Progenitor cell of endocrine pancreas (in vitro differentiated cells): ENCODE measurements around the gene ADAMTSL3. TPM values are rescaled to one million over a fixed set of nuclear protein-coding genes. Genes with fewer than 3 reads are reported as not detected.

Source experiments
- DNase-seq: peaks from one replicate; pipeline ENCODE4 v3.0.0; 2021; ENCODE audit warnings: low spot score; ENCODE audit not compliant: unreplicated experiment
- H3K27ac Mint-ChIP-seq: 2 replicates; pipeline ENCODE4 v1.8.0; 2021; ENCODE audit warnings: mild to moderate bottlenecking, moderate library complexity, mixed read lengths
- H3K27me3 Mint-ChIP-seq: 2 replicates; pipeline ENCODE4 v1.8.0; 2021; ENCODE audit warnings: mixed read lengths
- H3K36me3 Mint-ChIP-seq: 2 replicates; pipeline ENCODE4 v1.8.0; 2022; ENCODE audit warnings: mixed read lengths; ENCODE audit not compliant: insufficient read depth
- H3K4me1 Mint-ChIP-seq: 2 replicates; pipeline ENCODE4 v1.8.0; 2021; ENCODE audit warnings: low read depth, mixed read lengths
- H3K4me3 Mint-ChIP-seq: 2 replicates; pipeline ENCODE4 v1.8.0; 2021; ENCODE audit warnings: low read depth, mild to moderate bottlenecking, moderate library complexity, mixed read lengths
- H3K9me3 Mint-ChIP-seq: 2 replicates; pipeline ENCODE4 v1.8.0; 2021; ENCODE audit warnings: low read depth, mixed read lengths
- total RNA-seq: library from RNA; stranded (reverse); gene quantifications from 2 replicates; pipeline ENCODE4 v1.2.1, GENCODE V29; 2021
- TF ChIP-seq, protein P1 (sequence below): fragments of 200-600 bp; sonication (generic); IDR thresholded peaks from one replicate; pipeline ENCODE4 v1.5.0; 2021; ENCODE audit warnings: antibody characterized with exemption, mild to moderate bottlenecking; ENCODE audit not compliant: unreplicated experiment

The ADAMTSL3 gene
- total RNA-seq, 1 donor from 2014 or later, result 0.24 TPM

DNA sequence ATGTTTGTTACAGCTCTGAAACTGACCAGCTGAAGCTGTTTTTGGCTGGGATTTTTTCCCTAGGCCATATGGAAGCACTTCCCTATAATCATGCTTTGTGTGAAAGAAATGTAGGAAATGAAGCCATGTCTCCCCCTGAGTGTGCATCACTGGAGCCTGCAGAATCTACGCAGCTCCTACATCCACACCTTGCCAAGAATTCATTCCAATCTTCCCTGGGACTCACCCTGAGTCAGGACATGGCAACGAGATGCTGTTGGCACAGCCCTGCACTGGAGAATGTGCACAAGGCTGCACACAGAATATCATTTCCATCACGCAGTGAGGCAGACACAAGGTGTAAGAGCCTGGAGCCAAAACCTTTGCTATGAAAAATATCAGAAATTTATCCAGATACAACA, 189.5 kb downstream of the ADAMTSL3 start:
- no peak overlapping the region for H3K27ac Mint-ChIP-seq
- H3K36me3 Mint-ChIP-seq, result no peaks in the 10 kb centered on the region
- DNase-seq, result no peak
- no peaks in the 10 kb centered on the region for H3K4me1 Mint-ChIP-seq
- TF ChIP-seq, protein P1, sequence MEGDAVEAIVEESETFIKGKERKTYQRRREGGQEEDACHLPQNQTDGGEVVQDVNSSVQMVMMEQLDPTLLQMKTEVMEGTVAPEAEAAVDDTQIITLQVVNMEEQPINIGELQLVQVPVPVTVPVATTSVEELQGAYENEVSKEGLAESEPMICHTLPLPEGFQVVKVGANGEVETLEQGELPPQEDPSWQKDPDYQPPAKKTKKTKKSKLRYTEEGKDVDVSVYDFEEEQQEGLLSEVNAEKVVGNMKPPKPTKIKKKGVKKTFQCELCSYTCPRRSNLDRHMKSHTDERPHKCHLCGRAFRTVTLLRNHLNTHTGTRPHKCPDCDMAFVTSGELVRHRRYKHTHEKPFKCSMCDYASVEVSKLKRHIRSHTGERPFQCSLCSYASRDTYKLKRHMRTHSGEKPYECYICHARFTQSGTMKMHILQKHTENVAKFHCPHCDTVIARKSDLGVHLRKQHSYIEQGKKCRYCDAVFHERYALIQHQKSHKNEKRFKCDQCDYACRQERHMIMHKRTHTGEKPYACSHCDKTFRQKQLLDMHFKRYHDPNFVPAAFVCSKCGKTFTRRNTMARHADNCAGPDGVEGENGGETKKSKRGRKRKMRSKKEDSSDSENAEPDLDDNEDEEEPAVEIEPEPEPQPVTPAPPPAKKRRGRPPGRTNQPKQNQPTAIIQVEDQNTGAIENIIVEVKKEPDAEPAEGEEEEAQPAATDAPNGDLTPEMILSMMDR, result no peak
- no peaks in the 10 kb centered on the region for H3K9me3 Mint-ChIP-seq
- H3K27me3 Mint-ChIP-seq, result peaks cover 8% of the 10 kb centered on the region
- no peak overlapping the region for H3K4me3 Mint-ChIP-seq

DNA sequence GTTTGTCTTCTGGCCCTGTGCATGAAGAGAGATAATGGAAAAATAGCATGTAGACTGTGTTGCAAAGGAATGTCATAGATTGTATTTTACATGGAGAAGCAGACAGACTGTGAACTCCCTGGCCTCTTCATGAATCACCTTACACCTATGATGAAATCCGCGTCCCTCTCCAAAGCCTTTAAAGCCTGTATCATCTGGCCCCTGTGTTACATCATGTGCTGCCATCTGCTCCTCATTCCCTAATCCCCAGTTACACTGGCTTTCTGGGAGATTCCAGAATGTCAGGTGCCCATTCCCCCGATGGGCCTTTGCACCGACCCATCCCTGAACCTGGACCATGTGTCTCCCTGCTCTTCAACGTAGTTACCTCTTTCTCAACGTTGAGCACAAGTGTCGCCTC, 190.8 kb downstream of the ADAMTSL3 start:
- TF ChIP-seq, protein P1, result no peak
- no peak overlapping the region for H3K4me3 Mint-ChIP-seq
- DNase-seq, result no peak
- no peaks in the 10 kb centered on the region for H3K4me1 Mint-ChIP-seq
- H3K36me3 Mint-ChIP-seq, result no peaks in the 10 kb centered on the region
- H3K27me3 Mint-ChIP-seq, result peaks cover 7% of the 10 kb centered on the region
- no peak overlapping the region for H3K27ac Mint-ChIP-seq
- H3K9me3 Mint-ChIP-seq, result no peaks in the 10 kb centered on the region

DNA sequence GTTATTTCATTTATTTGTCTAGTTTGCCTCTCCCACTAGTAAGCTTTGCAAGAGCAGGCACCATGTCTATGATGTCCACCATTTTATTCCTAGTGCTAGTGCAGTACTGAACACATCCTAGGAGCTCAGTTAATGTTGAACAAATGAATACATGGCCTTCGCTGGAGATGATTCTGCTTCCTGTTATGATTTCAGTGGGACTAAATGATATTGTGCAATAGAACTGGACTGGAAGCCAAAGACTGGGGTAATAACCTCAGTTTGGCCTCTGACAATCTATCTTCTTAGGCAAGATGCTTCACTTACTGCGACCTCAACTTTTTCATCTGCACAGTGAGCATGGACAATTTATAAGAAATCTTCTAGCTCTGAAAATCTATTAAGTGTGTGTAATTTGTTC, 191.3 kb downstream of the ADAMTSL3 start:
- no peaks in the 10 kb centered on the region for H3K4me1 Mint-ChIP-seq
- H3K27me3 Mint-ChIP-seq, result peaks cover 7% of the 10 kb centered on the region
- H3K27ac Mint-ChIP-seq, result no peak overlapping the region
- TF ChIP-seq, protein P1, result no peak
- no peaks in the 10 kb centered on the region for H3K9me3 Mint-ChIP-seq
- DNase-seq, result no peak
- H3K36me3 Mint-ChIP-seq, result no peaks in the 10 kb centered on the region
- no peak overlapping the region for H3K4me3 Mint-ChIP-seq

DNA sequence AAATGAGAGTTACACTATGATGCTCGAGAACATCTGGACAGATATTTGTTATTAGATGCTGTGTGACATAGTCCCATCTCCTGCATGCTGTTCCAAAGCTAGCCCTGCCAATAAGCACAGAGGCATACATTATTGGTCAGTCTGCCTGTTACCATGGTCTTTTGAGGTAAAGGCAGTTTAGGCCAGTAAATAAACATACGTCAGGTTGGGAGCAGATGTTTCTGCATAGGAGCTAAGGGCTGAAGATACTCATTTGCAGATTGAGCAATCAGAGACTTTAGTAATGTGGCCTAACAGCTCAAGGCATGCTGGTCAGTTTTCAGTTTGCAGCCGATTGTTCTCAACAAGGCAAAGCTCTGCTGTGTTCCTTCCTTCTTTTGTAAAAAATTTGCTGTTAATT, 192.9 kb downstream of the ADAMTSL3 start:
- no peak for DNase-seq
- Mint-ChIP-seq H3K4me1 (no peaks in the 10 kb centered on the region), H3K4me3 (no peak overlapping the region), H3K9me3 (no peaks in the 10 kb centered on the region), H3K27ac (no peak overlapping the region), H3K27me3 (peaks cover 11% of the 10 kb centered on the region), H3K36me3 (no peaks in the 10 kb centered on the region)
- TF ChIP-seq, protein P1, result no peak

DNA sequence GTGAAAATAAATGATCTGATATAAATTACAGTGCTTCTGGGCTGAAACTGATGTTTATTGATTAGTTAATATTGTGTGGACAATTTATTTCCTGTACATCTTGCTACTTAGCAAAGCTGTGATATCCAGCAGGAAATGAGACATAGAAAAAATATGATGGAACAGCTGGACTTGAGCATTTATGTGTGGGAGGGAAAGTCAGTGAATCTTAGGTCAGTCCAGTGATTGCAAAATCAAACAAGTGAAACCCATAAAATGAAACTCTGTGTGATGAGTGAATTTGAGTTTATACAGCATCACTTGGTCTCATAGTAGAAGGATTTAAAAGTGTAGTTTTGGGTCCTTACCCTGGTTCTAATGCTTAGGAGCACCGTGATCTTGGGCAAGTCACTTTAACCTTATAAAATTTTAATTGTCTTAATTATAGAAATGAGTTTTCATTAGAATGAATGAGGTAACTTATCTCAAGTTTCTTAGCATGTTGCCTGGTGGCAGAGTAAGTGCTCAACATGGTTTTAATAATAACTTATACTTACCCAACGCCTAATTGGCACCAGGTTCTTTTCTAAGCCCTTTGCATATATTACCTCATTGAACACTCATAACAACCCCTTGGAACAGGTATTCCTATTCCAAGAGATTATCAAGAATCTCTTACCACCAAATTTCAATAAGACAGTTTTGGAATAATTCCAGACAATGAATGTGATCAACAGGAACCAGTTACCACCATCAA, 194.6 kb downstream of the ADAMTSL3 start:
- Mint-ChIP-seq H3K36me3 (no peaks in the 10 kb centered on the region), H3K27me3 (peaks cover 11% of the 10 kb centered on the region), H3K9me3 (no peaks in the 10 kb centered on the region), H3K4me1 (no peaks in the 10 kb centered on the region), H3K4me3 (no peak overlapping the region), H3K27ac (no peak overlapping the region)
- TF ChIP-seq, protein P1, result no peak
- DNase-seq, result no peak
